HG02840 (cell line): ENCODE data around the gene RPS6KB2.

Experiments
- ATAC-seq: cut with Tn5 transposase; IDR thresholded peaks from one replicate; pipeline ENCODE4 v1.9.1; 2021; ENCODE audit warnings: mild to moderate bottlenecking, moderate library complexity, moderate number of reproducible peaks; ENCODE audit not compliant: unreplicated experiment, low FRiP score

The RPS6KB2 gene

GRCh38 chr11:67410369-67410831 is 17.9 kb upstream of the RPS6KB2 start:
- ATAC-seq: no peak

GRCh38 chr11:67410984-67411784 is 17.1 kb upstream of the RPS6KB2 start:
- ATAC-seq: no peak

- ATAC-seq: no peak
Observed at GRCh38 chr11:67411785-67412152, 16.5 kb upstream of the RPS6KB2 start.

- no peak for ATAC-seq
Observed at GRCh38 chr11:67412495-67413179, 15.7 kb upstream of the RPS6KB2 start.

- no peak for ATAC-seq
Observed at GRCh38 chr11:67413266-67413849, 14.9 kb upstream of the RPS6KB2 start.

- no peak for ATAC-seq
Observed at GRCh38 chr11:67415501-67416304, 12.6 kb upstream of the RPS6KB2 start, which contains the start of gene CARNS1. Gene CARNS1 (plus strand): TSS chr11:67415678. CDS start chr11:67416200, 522 bp downstream.

- ATAC-seq: no peak
Observed at GRCh38 chr11:67416416-67417335, 11.6 kb upstream of the RPS6KB2 start.

- no peak for ATAC-seq
Observed at GRCh38 chr11:67417425-67417824, 10.9 kb upstream of the RPS6KB2 start.

GRCh38 chr11:67418476-67419281 is 9.6 kb upstream of the RPS6KB2 start:
- ATAC-seq: no peak

GRCh38 chr11:67419325-67420049 is 8.8 kb upstream of the RPS6KB2 start:
- ATAC-seq: no peak

- no peak for ATAC-seq
Observed at GRCh38 chr11:67420147-67420645, 8.1 kb upstream of the RPS6KB2 start.

- ATAC-seq: peak; percentile 77
Observed at GRCh38 chr11:67420646-67421429, 7.5 kb upstream of the RPS6KB2 start.

GRCh38 chr11:67421430-67422031 is 6.8 kb upstream of the RPS6KB2 start:
- ATAC-seq: no peak

- ATAC-seq: no peak
Observed at GRCh38 chr11:67422891-67423290, 5.4 kb upstream of the RPS6KB2 start.

- no peak for ATAC-seq
Observed at GRCh38 chr11:67423466-67423865, 4.8 kb upstream of the RPS6KB2 start.

- no peak for ATAC-seq
Observed at GRCh38 chr11:67423891-67424613, 4.2 kb upstream of the RPS6KB2 start.
